CD14-positive monocyte (primary cell): ENCODE data around the gene ALOX5. TPM values are rescaled to one million over a fixed set of nuclear protein-coding genes. Genes with fewer than 3 reads are reported as not detected.

ENCODE experiments used
- DNase-seq, 3 donors: peaks; one replicate each; pipeline ENCODE4 v3.0.0-alpha.2; 2011 to 2022
- H2AFZ ChIP-seq: 2 replicates; pipeline ENCODE4 v1.6.0; 2012; ENCODE audit warnings: mild to moderate bottlenecking, low read depth, low read length, inconsistent platforms; ENCODE audit not compliant: insufficient read depth, poor library complexity, severe bottlenecking
- H3K27ac ChIP-seq, 2 donors: 1 replicate in 1 of 2; 2 replicates in 1 of 2; pipeline ENCODE4 v1.5.1; 2012 to 2013; ENCODE audit warnings: low read length in 2 of 2, control low read depth in 1 of 2, inconsistent platforms in 1 of 2, low read depth in 1 of 2, mild to moderate bottlenecking in 1 of 2
- H3K27me3 ChIP-seq, 2 donors: one replicate each; pipeline versions ENCODE4 v1.6.0 to v1.6.1; 2011 to 2013; ENCODE audit warnings: low read length in 2 of 2; ENCODE audit not compliant: control insufficient read depth in 2 of 2, insufficient read depth in 2 of 2
- H3K36me3 ChIP-seq, 2 donors: replicated peaks in 1 of 2; 1 replicate in 1 of 2; 2 replicates in 1 of 2; pipeline versions ENCODE4 v1.5.1 to v1.6.1; 2012 to 2013; ENCODE audit warnings: low read length in 2 of 2, control low read depth in 1 of 2, inconsistent platforms in 1 of 2, mild to moderate bottlenecking in 1 of 2; ENCODE audit not compliant: insufficient read depth in 2 of 2, control insufficient read depth in 1 of 2
- H3K4me1 ChIP-seq, 2 donors: 1 replicate in 1 of 2; 2 replicates in 1 of 2; pipeline versions ENCODE4 v1.5.1 to v1.6.1; 2012 to 2013; ENCODE audit warnings: low read length in 2 of 2, control low read depth in 1 of 2, inconsistent platforms in 1 of 2, mild to moderate bottlenecking in 1 of 2, moderate library complexity in 1 of 2; ENCODE audit not compliant: insufficient read depth in 2 of 2, control insufficient read depth in 1 of 2
- H3K4me2 ChIP-seq: replicated peaks from 2 replicates; pipeline ENCODE3; 2012; ENCODE audit warnings: low read length, moderate library complexity, mild to moderate bottlenecking; ENCODE audit not compliant: poor library complexity, severe bottlenecking; ENCODE audit errors: extremely low read depth
- H3K4me3 ChIP-seq, 3 experiments: fragments of 200-600 bp in 1 of 3; sonication (generic) in 1 of 3; replicated peaks in 1 of 3; 1 replicate in 2 of 3; 2 replicates in 1 of 3; pipeline ENCODE4 v1.5.1; 2011 to 2013; ENCODE audit warnings: low read length in 3 of 3, mild to moderate bottlenecking in 3 of 3, control low read depth in 2 of 3, low read depth in 2 of 3, inconsistent platforms in 1 of 3, moderate library complexity in 1 of 3
- H3K79me2 ChIP-seq: 2 replicates; pipeline ENCODE4 v1.6.0; 2012; ENCODE audit warnings: mild to moderate bottlenecking, control low read depth, inconsistent platforms, low read length, moderate library complexity; ENCODE audit not compliant: insufficient read depth
- H3K9ac ChIP-seq: 2 replicates; pipeline ENCODE4 v1.6.0; 2017; ENCODE audit warnings: low read length, mild to moderate bottlenecking; ENCODE audit not compliant: insufficient read depth, poor library complexity, severe bottlenecking
- H3K9me3 ChIP-seq, 2 donors: replicated peaks in 1 of 2; 1 replicate in 1 of 2; 2 replicates in 1 of 2; pipeline versions ENCODE4 v1.5.1 to v1.6.1; 2012 to 2013; ENCODE audit warnings: low read length in 2 of 2, control low read depth in 1 of 2; ENCODE audit not compliant: control insufficient read depth in 1 of 2, insufficient read depth in 1 of 2
- H4K20me1 ChIP-seq: 2 replicates; pipeline ENCODE4 v1.6.0; 2012; ENCODE audit warnings: mild to moderate bottlenecking, low read length, control low read depth, moderate library complexity; ENCODE audit not compliant: insufficient read depth
- H3K27ac Mint-ChIP-seq, 7 donors: one replicate each; pipeline ENCODE4 v1.8.0; 2020; ENCODE audit warnings: mild to moderate bottlenecking in 7 of 7, mixed read lengths in 7 of 7, moderate library complexity in 6 of 7, inconsistent platforms in 2 of 7
- H3K27me3 Mint-ChIP-seq, 3 donors: one replicate each; pipeline ENCODE4 v1.8.0; 2021 to 2022; ENCODE audit warnings: low read depth in 3 of 3, mild to moderate bottlenecking in 3 of 3, mixed read lengths in 3 of 3, moderate library complexity in 3 of 3, inconsistent platforms in 1 of 3
- H3K36me3 Mint-ChIP-seq, 2 donors: one replicate each; pipeline ENCODE4 v1.8.0; 2020; ENCODE audit warnings: mixed read lengths in 2 of 2, inconsistent platforms in 1 of 2, mild to moderate bottlenecking in 1 of 2
- H3K4me1 Mint-ChIP-seq: one replicate; pipeline ENCODE4 v1.8.0; 2020; ENCODE audit warnings: mild to moderate bottlenecking, mixed read lengths
- H3K4me3 Mint-ChIP-seq, 2 donors: one replicate each; pipeline ENCODE4 v1.8.0; 2020; ENCODE audit warnings: mild to moderate bottlenecking in 2 of 2, mixed read lengths in 2 of 2, moderate library complexity in 1 of 2
- H3K9me3 Mint-ChIP-seq, 7 donors: one replicate each; pipeline ENCODE4 v1.8.0; 2020 to 2022; ENCODE audit warnings: mixed read lengths in 7 of 7, mild to moderate bottlenecking in 6 of 7, moderate library complexity in 6 of 7, inconsistent platforms in 2 of 7
- CTCF ChIP-seq: fragments of 200-600 bp; IDR thresholded peaks from one replicate; pipeline ENCODE4 v1.8.0; 2022; ENCODE audit warnings: antibody characterized with exemption, mild to moderate bottlenecking
- WGBS: methylation state at CpG from one replicate; pipeline ENCODE4 v1.1.5; 2013; ENCODE audit warnings: missing lambda C conversion rate; ENCODE audit not compliant: insufficient coverage; 5-methylcytosine and 5-hydroxymethylcytosine counted together
- intact Hi-C, 2 donors: fragments of 100-400 bp; cut with micrococcal nuclease; formaldehyde crosslinking; loops; one replicate each; pipeline versions ENCODE4 v1.15.0 to v1.15.1; 2023
- polyA plus RNA-seq, 3 donors: library from polyadenylated mRNA; depleted of rRNA in 1 of 3; unstranded in 2 of 3; stranded (reverse) in 1 of 3; fragments of 300-500 nt in 2 of 3; fragments of >200 nt in 1 of 3; fragmentation: Illumina TruSeq in 2 of 3; gene quantifications; 1 replicate in 2 of 3; 2 replicates in 1 of 3; pipeline ENCODE4 v1.2.3, GENCODE V29; 2012 to 2021

Gene ALOX5
- polyA plus RNA-seq, 3 donors, result 223 to 918 (median 272) TPM

- TF ChIP-seq CTCF, result no peak
- no peak for DNase-seq
- intact Hi-C loops, result loop anchor here in 1 of 2 donors (5.0 kb wide), 1 partner anchor 33 kb away; no protein-coding TSS in a partner anchor
- peak overlapping the region in 2 of 7 donors; percentile 2 to 37 for H3K27ac Mint-ChIP-seq
- H3K27ac ChIP-seq, result no peak overlapping the region
- H3K27me3 ChIP-seq, result no peaks in the 10 kb centered on the region
- H3K4me3 ChIP-seq, result no peak overlapping the region
- no peak overlapping the region for H3K9ac ChIP-seq
- H3K9me3 Mint-ChIP-seq, result peaks cover 0 to 7% (median 3%) of the 10 kb centered on the region in 7 donors
- H3K4me1 Mint-ChIP-seq, result peaks cover 21% of the 10 kb centered on the region
- peaks cover 0 to 2% (median 0%) of the 10 kb centered on the region in 3 donors for H3K27me3 Mint-ChIP-seq
- no peak overlapping the region for H3K4me3 Mint-ChIP-seq
- H3K9me3 ChIP-seq, result no peaks in the 10 kb centered on the region
- peaks cover 11 to 29% of the 10 kb centered on the region in 2 donors for H3K36me3 ChIP-seq
- peaks cover 31 to 35% of the 10 kb centered on the region in 2 donors for H3K36me3 Mint-ChIP-seq
- no peaks in the 10 kb centered on the region for H4K20me1 ChIP-seq
- 96% methylated on average over 3 of the region's 3 CpGs for WGBS
- no peak overlapping the region for H2AFZ ChIP-seq
- H3K4me2 ChIP-seq, result no peak overlapping the region
- peaks cover 6 to 9% of the 10 kb centered on the region in 2 donors for H3K4me1 ChIP-seq
- H3K79me2 ChIP-seq, result no peaks in the 10 kb centered on the region
These were observed 80.8 kb downstream of the ALOX5 start for GRCh38 chr10:45454859-45455258.

DNA sequence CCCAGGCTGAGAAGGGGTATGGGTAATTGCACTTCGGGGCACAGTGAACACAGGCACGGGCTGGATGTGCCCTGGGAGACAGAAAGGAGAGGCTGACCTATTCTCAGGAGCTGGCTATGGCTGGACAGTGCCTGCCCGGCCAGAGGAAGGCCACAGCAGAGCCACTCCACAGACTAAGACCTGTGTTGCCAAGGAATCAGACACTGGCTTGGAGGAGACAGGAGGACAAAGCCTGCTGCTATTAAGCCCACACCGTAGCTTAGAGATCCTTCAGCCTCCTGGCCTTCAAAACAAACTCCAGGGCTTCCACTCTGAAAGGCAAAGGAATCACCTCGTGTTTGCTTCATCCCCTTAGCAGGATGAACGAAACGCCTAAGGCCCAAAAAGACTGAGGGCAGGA lies 82.2 kb downstream of the ALOX5 start:
- peaks cover 19 to 23% of the 10 kb centered on the region in 2 donors for H3K4me1 ChIP-seq
- peaks cover 11 to 29% of the 10 kb centered on the region in 2 donors for H3K36me3 ChIP-seq
- Mint-ChIP-seq H3K27ac (peak overlapping the region in 2 of 7 donors; percentile 15 to 59), H3K4me1 (peaks cover 30% of the 10 kb centered on the region), H3K4me3 (no peak overlapping the region), H3K36me3 (peaks cover 35 to 38% of the 10 kb centered on the region in 2 donors), H3K27me3 (peaks cover 0 to 2% (median 0%) of the 10 kb centered on the region in 3 donors), H3K9me3 (peaks cover 0 to 7% (median 3%) of the 10 kb centered on the region in 7 donors)
- intact Hi-C loops, result loop anchor here in 1 of 2 donors (5.0 kb wide), 1 partner anchor 34 kb away; no protein-coding TSS in a partner anchor
- DNase-seq, result no peak
- 93% methylated on average over 4 of the region's 7 CpGs for WGBS
- H3K27ac ChIP-seq, result no peak overlapping the region
- no peaks in the 10 kb centered on the region for H4K20me1 ChIP-seq
- H3K4me2 ChIP-seq, result no peak overlapping the region
- H3K4me3 ChIP-seq, result no peak overlapping the region
- H3K27me3 ChIP-seq, result no peaks in the 10 kb centered on the region
- no peaks in the 10 kb centered on the region for H3K79me2 ChIP-seq
- no peak for TF ChIP-seq CTCF
- no peak overlapping the region for H3K9ac ChIP-seq
- H2AFZ ChIP-seq, result no peak overlapping the region
- no peaks in the 10 kb centered on the region for H3K9me3 ChIP-seq
